ENCODE measurements around the gene TBC1D4.
A peak's percentile ranks its signal among the peaks of the same experiment; 100 is the strongest.

Gene TBC1D4

GRCh38 chr13:75454497-75454896 lies 27.5 kb downstream of the TBC1D4 start:
- no peak for TF ChIP-seq EZH2 (IDR thresholded peaks at IDR 0.05)
- no peak for TF ChIP-seq POLR2AphosphoS5 (IDR thresholded peaks at IDR 0.05; ENCODE audit: borderline replicate concordance, low read depth, low read length)
- no peak for TF ChIP-seq FOXP2 (optimal IDR thresholded peaks at IDR 0.05; ENCODE audit: control extremely low read depth, extremely low read length, insufficient read depth)
- no peak for DNase-seq (ENCODE audit: low read depth, low spot score)

GRCh38 chr13:75452564-75452963 lies 29.4 kb downstream of the TBC1D4 start:
- no peak for DNase-seq (ENCODE audit: low read depth, low spot score)

More at GRCh38 chr13:75454497-75454896, 27.5 kb downstream of the TBC1D4 start:
- Histone ChIP-seq H3K4me3 (no peak overlapping the region), H3K9me3 (ENCODE audit: low read depth, low read length) (no peaks in the 10 kb centered on the region), H3K9ac (ENCODE audit: insufficient read length) (no peak overlapping the region), H3K36me3 (ENCODE audit: insufficient read depth, low read length) (no peaks in the 10 kb centered on the region), H3K27ac (no peak overlapping the region)

GRCh38 chr13:75447493-75447892 lies 34.5 kb downstream of the TBC1D4 start:
- no peaks in the 10 kb centered on the region for H3K36me3 ChIP-seq (ENCODE audit: insufficient read depth, low read length)
- H3K4me3 ChIP-seq = no peak overlapping the region
- no peak for TF ChIP-seq FOXP2 (optimal IDR thresholded peaks at IDR 0.05; ENCODE audit: control extremely low read depth, extremely low read length, insufficient read depth)
- H3K27ac ChIP-seq = no peak overlapping the region
- no peak for DNase-seq (ENCODE audit: low read depth, low spot score)
- no peak overlapping the region for H3K9ac ChIP-seq (ENCODE audit: insufficient read length)
- H3K9me3 ChIP-seq (ENCODE audit: low read depth, low read length) = no peaks in the 10 kb centered on the region

More at GRCh38 chr13:75452564-75452963, 29.4 kb downstream of the TBC1D4 start:
- peak overlapping the region; percentile 8; the same call in 1 of the 2 replicates for H3K4me3 ChIP-seq
- no peaks in the 10 kb centered on the region for H3K9me3 ChIP-seq (ENCODE audit: low read depth, low read length)
- no peak overlapping the region; the same call in 1 of the 2 replicates for H3K27ac ChIP-seq
- H3K36me3 ChIP-seq (ENCODE audit: insufficient read depth, low read length) = no peaks in the 10 kb centered on the region
- H3K9ac ChIP-seq (ENCODE audit: insufficient read length) = no peak overlapping the region
- TF ChIP-seq FOXP2 (optimal IDR thresholded peaks at IDR 0.05; ENCODE audit: control extremely low read depth, extremely low read length, insufficient read depth) = no peak
- TF ChIP-seq EZH2 (IDR thresholded peaks at IDR 0.05) = no peak
- TF ChIP-seq POLR2AphosphoS5 (IDR thresholded peaks at IDR 0.05; ENCODE audit: borderline replicate concordance, low read depth, low read length) = no peak

- no peak overlapping the region for H3K4me3 ChIP-seq
- H3K9ac ChIP-seq (ENCODE audit: insufficient read length) = no peak overlapping the region
- no peaks in the 10 kb centered on the region for H3K9me3 ChIP-seq (ENCODE audit: low read depth, low read length)
- no peak overlapping the region; the same call in 1 of the 2 replicates for H3K27ac ChIP-seq
- TF ChIP-seq POLR2AphosphoS5 (IDR thresholded peaks at IDR 0.05; ENCODE audit: borderline replicate concordance, low read depth, low read length) = no peak
- no peak for DNase-seq (ENCODE audit: low read depth, low spot score)
- no peaks in the 10 kb centered on the region for H3K36me3 ChIP-seq (ENCODE audit: insufficient read depth, low read length)
Measured at GRCh38 chr13:75446874-75447273, 35.1 kb downstream of the TBC1D4 start.

- Histone ChIP-seq H3K4me3 (peak overlapping the region; percentile 58), H3K36me3 (ENCODE audit: insufficient read depth, low read length) (no peaks in the 10 kb centered on the region)
Measured at GRCh38 chr13:75445717-75446499, 36.1 kb downstream of the TBC1D4 start.

GRCh38 chr13:75444016-75444415 lies 38.0 kb downstream of the TBC1D4 start:
- DNase-seq (ENCODE audit: low read depth, low spot score) = no peak
- Histone ChIP-seq H3K4me3 (no peak overlapping the region), H3K27ac (no peak overlapping the region), H3K9ac (ENCODE audit: insufficient read length) (no peak overlapping the region), H3K9me3 (ENCODE audit: low read depth, low read length) (no peaks in the 10 kb centered on the region), H3K36me3 (ENCODE audit: insufficient read depth, low read length) (no peaks in the 10 kb centered on the region)
- TF ChIP-seq FOXP2 (optimal IDR thresholded peaks at IDR 0.05; ENCODE audit: control extremely low read depth, extremely low read length, insufficient read depth) = no peak
- TF ChIP-seq EZH2 (IDR thresholded peaks at IDR 0.05) = no peak
- TF ChIP-seq POLR2AphosphoS5 (IDR thresholded peaks at IDR 0.05; ENCODE audit: borderline replicate concordance, low read depth, low read length) = no peak

More at GRCh38 chr13:75445717-75446499, 36.1 kb downstream of the TBC1D4 start:
- DNase-seq (ENCODE audit: low read depth, low spot score) = no peak
- H3K27ac ChIP-seq = peak overlapping the region; percentile 72; the same call in 1 of the 2 replicates
- no peaks in the 10 kb centered on the region for H3K9me3 ChIP-seq (ENCODE audit: low read depth, low read length)
- no peak for TF ChIP-seq FOXP2 (optimal IDR thresholded peaks at IDR 0.05; ENCODE audit: control extremely low read depth, extremely low read length, insufficient read depth)
- TF ChIP-seq EZH2 (IDR thresholded peaks at IDR 0.05) = no peak
- no peak for TF ChIP-seq POLR2AphosphoS5 (IDR thresholded peaks at IDR 0.05; ENCODE audit: borderline replicate concordance, low read depth, low read length)
- H3K9ac ChIP-seq (ENCODE audit: insufficient read length) = peak overlapping the region; percentile 39

- H3K36me3 ChIP-seq (ENCODE audit: insufficient read depth, low read length) = no peaks in the 10 kb centered on the region
- no peak overlapping the region for H3K9ac ChIP-seq (ENCODE audit: insufficient read length)
- TF ChIP-seq FOXP2 (optimal IDR thresholded peaks at IDR 0.05; ENCODE audit: control extremely low read depth, extremely low read length, insufficient read depth) = no peak
- TF ChIP-seq EZH2 (IDR thresholded peaks at IDR 0.05) = no peak
- no peak for TF ChIP-seq POLR2AphosphoS5 (IDR thresholded peaks at IDR 0.05; ENCODE audit: borderline replicate concordance, low read depth, low read length)
- H3K4me3 ChIP-seq = no peak overlapping the region
- H3K9me3 ChIP-seq (ENCODE audit: low read depth, low read length) = no peaks in the 10 kb centered on the region
- no peak overlapping the region for H3K27ac ChIP-seq
- no peak for DNase-seq (ENCODE audit: low read depth, low spot score)
Measured at GRCh38 chr13:75443356-75443958, 38.5 kb downstream of the TBC1D4 start.

- H3K9me3 ChIP-seq (ENCODE audit: low read depth, low read length) = no peaks in the 10 kb centered on the region
- H3K9ac ChIP-seq (ENCODE audit: insufficient read length) = no peak overlapping the region
- H3K36me3 ChIP-seq (ENCODE audit: insufficient read depth, low read length) = no peaks in the 10 kb centered on the region
- no peak overlapping the region for H3K4me3 ChIP-seq
- DNase-seq (ENCODE audit: low read depth, low spot score) = no peak
- TF ChIP-seq FOXP2 (optimal IDR thresholded peaks at IDR 0.05; ENCODE audit: control extremely low read depth, extremely low read length, insufficient read depth) (no peak), POLR2AphosphoS5 (IDR thresholded peaks at IDR 0.05; ENCODE audit: borderline replicate concordance, low read depth, low read length) (no peak), EZH2 (IDR thresholded peaks at IDR 0.05) (no peak)
- H3K27ac ChIP-seq = no peak overlapping the region
Measured at GRCh38 chr13:75442736-75443234, 39.2 kb downstream of the TBC1D4 start.

Data from SK-N-MC (cell line).